Neural progenitor cell (in vitro differentiated cells): ENCODE results near the gene TNP2.

Experiments used
- CTCF ChIP-seq: fragments of 200-600 bp; sonication (generic); IDR thresholded peaks from 2 replicates; pipeline ENCODE4 v1.5.1; 2017; ENCODE audit warnings: antibody characterized with exemption, mild to moderate bottlenecking
- EZH2phosphoT487 ChIP-seq: fragments of 200-600 bp; sonication (generic); IDR thresholded peaks from 2 replicates; pipeline ENCODE4 v1.6.1; 2017; ENCODE audit warnings: antibody characterized with exemption

GRCh38 chr16:11292076-11292748, 23.1 kb upstream of the TNP2 start:
- TF ChIP-seq CTCF (no peak), EZH2phosphoT487 (no peak)
